Astrocyte of the hippocampus (primary cell): Measurements from ENCODE around the gene S100A9.
"Not testable (repeated sequence)": the region's sequence is repeated elsewhere in the genome, so short reads cannot be mapped to it uniquely, and the experiment has no call there.

Experiments
- DNase-seq: peaks from one replicate; pipeline ENCODE4 v3.0.0; 2011; ENCODE audit warnings: low read depth, low spot score

Gene S100A9

GRCh38 chr1:153357853-153358690 is at the start of gene S100A9:
S100A9 (plus strand) TSS chr1:153357854; CDS start chr1:153358284, 430 bp downstream.
- DNase-seq, result no peak

GRCh38 chr1:153308540-153308939 is 49.1 kb upstream of the S100A9 start:
- DNase-seq, result no peak

- no peak for DNase-seq
Observed at GRCh38 chr1:153309441-153309840, 48.2 kb upstream of the S100A9 start.

GRCh38 chr1:153310526-153310925 is 47.1 kb upstream of the S100A9 start:
- DNase-seq, result no peak

- DNase-seq, result no peak
Observed at GRCh38 chr1:153312570-153313186, 45.0 kb upstream of the S100A9 start, which contains the start of gene PGLYRP3. PGLYRP3 (minus strand) TSS chr1:153312952; CDS start chr1:153310665, 2,287 bp downstream.

- DNase-seq, result no peak
Observed at GRCh38 chr1:153313288-153313687, 44.4 kb upstream of the S100A9 start.

- DNase-seq, result not testable (repeated sequence)
Observed at GRCh38 chr1:153314388-153314787, 43.3 kb upstream of the S100A9 start.

GRCh38 chr1:153316013-153316412 is 41.6 kb upstream of the S100A9 start:
- not testable (repeated sequence) for DNase-seq

GRCh38 chr1:153318145-153318544 is 39.5 kb upstream of the S100A9 start:
- not testable (repeated sequence) for DNase-seq

GRCh38 chr1:153322568-153322967 is 35.1 kb upstream of the S100A9 start:
- DNase-seq, result no peak

GRCh38 chr1:153324912-153325311 is 32.7 kb upstream of the S100A9 start:
- DNase-seq, result no peak

GRCh38 chr1:153333902-153334301 is 23.8 kb upstream of the S100A9 start:
- no peak for DNase-seq

GRCh38 chr1:153336650-153337049 is 21.0 kb upstream of the S100A9 start:
- no peak for DNase-seq

GRCh38 chr1:153337980-153338853 is 19.4 kb upstream of the S100A9 start:
- DNase-seq, result no peak

- DNase-seq, result no peak
Observed at GRCh38 chr1:153339802-153340201, 17.9 kb upstream of the S100A9 start.

- DNase-seq, result no peak
Observed at GRCh38 chr1:153340356-153340755, 17.3 kb upstream of the S100A9 start.

- DNase-seq, result no peak
Observed at GRCh38 chr1:153341431-153341934, 16.2 kb upstream of the S100A9 start.

GRCh38 chr1:153342178-153342577 is 15.5 kb upstream of the S100A9 start:
- no peak for DNase-seq

- DNase-seq, result no peak
Observed at GRCh38 chr1:153343040-153343681, 14.5 kb upstream of the S100A9 start.

- no peak for DNase-seq
Observed at GRCh38 chr1:153343811-153344717, 13.6 kb upstream of the S100A9 start.
